ENCODE results near the gene RBM26.
A peak's percentile ranks its signal among the peaks of the same experiment; 100 is the strongest.

The RBM26 gene

GRCh38 chr13:79349011-79349410, 57.0 kb downstream of the RBM26 start:
- DNase-seq (ENCODE audit: low read depth) = no peak
- H3K4me3 ChIP-seq (ENCODE audit: low read depth, low read length) = no peak overlapping the region
- no peak for TF ChIP-seq CTCF (IDR thresholded peaks at IDR 0.05; ENCODE audit: control insufficient read depth, extremely low read depth, insufficient read depth)

GRCh38 chr13:79346300-79346914, 59.6 kb downstream of the RBM26 start:
- no peak overlapping the region for H3K4me3 ChIP-seq (ENCODE audit: low read depth, low read length)
- no peak for TF ChIP-seq CTCF (IDR thresholded peaks at IDR 0.05; ENCODE audit: control insufficient read depth, extremely low read depth, insufficient read depth)
- no peak for DNase-seq (ENCODE audit: low read depth)

GRCh38 chr13:79341202-79341601, 64.9 kb downstream of the RBM26 start:
- H3K4me3 ChIP-seq (ENCODE audit: low read depth, low read length) = no peak overlapping the region
- TF ChIP-seq CTCF (IDR thresholded peaks at IDR 0.05; ENCODE audit: control insufficient read depth, extremely low read depth, insufficient read depth) = no peak
- DNase-seq (ENCODE audit: low read depth) = no peak

- no peak overlapping the region for H3K4me3 ChIP-seq (ENCODE audit: low read depth, low read length)
- DNase-seq (ENCODE audit: low read depth) = no peak
- 0 out of 2 replicates have a peak, but pooled peaks have one; percentile 22 for TF ChIP-seq CTCF (IDR thresholded peaks at IDR 0.05; ENCODE audit: control insufficient read depth, extremely low read depth, insufficient read depth)
Observed at GRCh38 chr13:79340490-79340889, 65.6 kb downstream of the RBM26 start.

GRCh38 chr13:79338343-79338742, 67.7 kb downstream of the RBM26 start:
- TF ChIP-seq CTCF (IDR thresholded peaks at IDR 0.05; ENCODE audit: control insufficient read depth, extremely low read depth, insufficient read depth) = no peak
- H3K4me3 ChIP-seq (ENCODE audit: low read depth, low read length) = no peak overlapping the region
- no peak for DNase-seq (ENCODE audit: low read depth)

- DNase-seq (ENCODE audit: low read depth) = no peak
- H3K4me3 ChIP-seq (ENCODE audit: low read depth, low read length) = no peak overlapping the region
- TF ChIP-seq CTCF (IDR thresholded peaks at IDR 0.05; ENCODE audit: control insufficient read depth, extremely low read depth, insufficient read depth) = no peak
Observed at GRCh38 chr13:79336966-79337365, 69.1 kb downstream of the RBM26 start.

- H3K4me3 ChIP-seq (ENCODE audit: low read depth, low read length) = no peak overlapping the region
- no peak for DNase-seq (ENCODE audit: low read depth)
- no peak for TF ChIP-seq CTCF (IDR thresholded peaks at IDR 0.05; ENCODE audit: control insufficient read depth, extremely low read depth, insufficient read depth)
Observed at GRCh38 chr13:79328510-79328909, 77.5 kb downstream of the RBM26 start.

All from LNCaP clone FGC (cell line).